Pons (tissue), 1 donor: ENCODE data around the gene ZYX.
"Not testable (repeated sequence)": the region's sequence is repeated elsewhere in the genome, so short reads cannot be mapped to it uniquely, and the experiment has no call there.

Source experiments
- DNase-seq: peaks from one replicate; pipeline ENCODE4 v3.0.0-alpha.2; 2016; ENCODE audit warnings: low spot score

Gene ZYX

GRCh38 chr7:143384661-143385631 lies 3.8 kb downstream of the ZYX start:
- DNase-seq: no peak

GRCh38 chr7:143385891-143386781 lies 5.0 kb downstream of the ZYX start:
- DNase-seq: no peak

- no peak for DNase-seq
Observed at GRCh38 chr7:143387156-143387975, 6.2 kb downstream of the ZYX start.

GRCh38 chr7:143388051-143388450 lies 6.9 kb downstream of the ZYX start:
- no peak for DNase-seq

- no peak for DNase-seq
Observed at GRCh38 chr7:143388491-143389101, 7.5 kb downstream of the ZYX start.

GRCh38 chr7:143389316-143390103 lies 8.4 kb downstream of the ZYX start:
- no peak for DNase-seq

GRCh38 chr7:143390104-143390772 lies 9.1 kb downstream of the ZYX start:
- no peak for DNase-seq

GRCh38 chr7:143390773-143391317 lies 9.7 kb downstream of the ZYX start:
- no peak for DNase-seq

GRCh38 chr7:143391462-143392404 lies 10.6 kb downstream of the ZYX start:
- DNase-seq: no peak

GRCh38 chr7:143392427-143392826 lies 11.3 kb downstream of the ZYX start:
- not testable (repeated sequence) for DNase-seq

GRCh38 chr7:143392875-143393266 lies 11.7 kb downstream of the ZYX start:
- no peak for DNase-seq

GRCh38 chr7:143393267-143394041 lies 12.3 kb downstream of the ZYX start:
- DNase-seq: no peak

GRCh38 chr7:143394068-143394467 lies 12.9 kb downstream of the ZYX start:
- no peak for DNase-seq

GRCh38 chr7:143394777-143395176 lies 13.6 kb downstream of the ZYX start:
- DNase-seq: no peak

- DNase-seq: no peak
Observed at GRCh38 chr7:143395187-143396149, 14.3 kb downstream of the ZYX start.

- DNase-seq: no peak
Observed at GRCh38 chr7:143396182-143396581, 15.0 kb downstream of the ZYX start.
